Measurements from ENCODE around the gene NELL2.

Gene NELL2

GRCh38 chr12:44588651-44589050 is 287.5 kb downstream of the NELL2 start:
- DNase-seq: no peak

GRCh38 chr12:44584625-44585024 is 291.5 kb downstream of the NELL2 start:
- no peak for DNase-seq

GRCh38 chr12:44582521-44582920 is 293.6 kb downstream of the NELL2 start:
- DNase-seq: no peak

GRCh38 chr12:44581642-44582242 is 294.4 kb downstream of the NELL2 start:
- no peak for DNase-seq

GRCh38 chr12:44574586-44574985 is 301.5 kb downstream of the NELL2 start:
- DNase-seq: no peak

DNA sequence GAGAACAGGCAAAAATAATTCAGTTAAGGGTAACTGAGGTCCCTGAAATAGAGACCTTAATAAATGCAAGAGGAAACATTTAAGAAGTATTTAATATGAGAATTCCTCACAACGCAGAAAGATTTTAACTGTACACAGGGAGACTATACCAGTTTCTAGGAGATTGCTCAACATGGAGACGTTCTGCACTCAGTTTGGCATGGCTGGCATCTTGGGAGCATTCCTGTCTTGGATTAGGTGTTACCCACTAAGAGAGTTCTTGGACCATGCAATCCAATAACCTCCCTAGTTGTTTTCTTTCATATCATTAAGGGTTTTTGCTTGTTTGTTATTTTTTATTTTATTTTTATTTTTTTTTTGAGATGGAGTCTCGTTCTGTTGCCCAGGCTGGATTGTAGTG is 302.4 kb downstream of the NELL2 start:
- DNase-seq: no peak

GRCh38 chr12:44571006-44571550 is 305.0 kb downstream of the NELL2 start:
- DNase-seq: no peak

GRCh38 chr12:44570036-44570583 is 306.0 kb downstream of the NELL2 start:
- no peak for DNase-seq

GRCh38 chr12:44565163-44565562 is 311.0 kb downstream of the NELL2 start:
- no peak for DNase-seq

GRCh38 chr12:44563486-44563885 is 312.6 kb downstream of the NELL2 start:
- no peak for DNase-seq

DNA sequence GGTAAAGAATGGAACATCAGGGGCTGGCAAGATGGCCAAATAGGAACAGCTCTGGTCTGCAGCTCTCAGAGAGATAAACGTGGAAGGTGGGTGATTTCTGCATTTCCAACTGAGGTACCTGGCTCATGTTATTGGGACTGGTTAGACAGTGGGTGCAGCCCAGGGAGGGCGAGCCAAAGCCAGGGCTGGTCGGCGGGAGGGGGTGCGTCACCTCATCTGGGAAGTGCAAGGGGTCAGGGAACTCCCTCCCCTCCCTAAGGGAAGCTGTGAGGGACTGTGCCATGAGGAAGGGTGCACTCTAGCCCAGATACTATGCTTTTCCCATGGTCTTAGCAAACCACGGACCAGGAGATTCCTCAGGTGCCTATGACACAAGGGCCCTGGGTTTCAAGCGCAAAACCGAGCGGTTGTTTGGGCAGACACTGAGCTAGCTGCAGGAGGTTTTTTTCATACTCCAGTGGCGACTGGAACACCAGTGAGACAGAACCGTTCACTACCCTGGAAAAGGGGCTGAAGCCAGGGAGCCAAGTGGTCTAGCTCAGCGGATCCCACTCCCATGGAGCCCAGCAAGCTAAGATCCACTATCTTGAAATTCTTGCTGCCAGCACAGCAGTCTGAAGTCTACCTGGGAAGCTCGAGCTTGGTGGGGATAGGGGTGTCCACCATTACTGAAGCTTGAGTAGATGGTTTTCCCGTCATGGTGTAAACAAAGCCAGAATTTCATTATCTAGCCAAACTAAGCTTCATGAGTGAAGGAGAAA is 317.6 kb downstream of the NELL2 start:
- DNase-seq: no peak

- no peak for DNase-seq
These were observed 320.7 kb downstream of the NELL2 start for GRCh38 chr12:44555454-44555853.

DNA sequence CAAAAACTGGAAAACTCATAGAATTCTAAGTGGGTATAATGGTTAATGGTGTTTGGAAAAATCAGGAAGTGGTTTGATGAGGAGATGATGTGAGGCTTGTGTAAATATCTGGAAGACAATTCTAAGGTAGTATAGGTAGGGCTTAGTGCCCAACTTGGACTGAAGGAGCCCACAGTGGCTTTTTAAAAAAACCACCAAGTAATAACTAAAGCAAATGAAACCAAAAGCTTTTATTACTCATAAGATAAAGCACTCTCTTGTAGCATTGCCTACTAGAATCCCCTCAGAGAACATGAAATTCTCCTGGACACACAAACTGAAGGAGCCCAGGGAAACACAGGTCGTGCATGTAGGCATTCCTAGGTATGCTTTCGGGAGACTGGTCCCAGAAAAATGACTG is 324.5 kb downstream of the NELL2 start:
- DNase-seq: no peak

DNA sequence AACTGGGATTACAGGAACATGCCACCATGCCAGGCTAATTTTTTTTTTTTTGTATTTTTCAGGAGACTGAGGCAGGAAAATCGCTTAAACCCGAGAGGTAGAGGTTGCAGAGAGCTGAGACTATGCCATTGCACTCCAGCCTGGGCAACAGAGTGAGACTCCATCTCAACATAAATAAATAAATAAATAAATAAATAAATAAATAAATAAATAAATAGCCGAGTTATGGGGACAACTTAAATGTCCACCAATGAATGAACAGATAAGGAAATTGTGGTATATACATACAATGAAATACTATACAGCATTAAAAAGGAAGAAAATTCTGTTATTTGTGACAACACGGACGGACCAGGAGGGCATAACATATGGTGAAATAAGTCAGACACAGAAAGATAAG is 325.7 kb downstream of the NELL2 start:
- DNase-seq: no peak

DNA sequence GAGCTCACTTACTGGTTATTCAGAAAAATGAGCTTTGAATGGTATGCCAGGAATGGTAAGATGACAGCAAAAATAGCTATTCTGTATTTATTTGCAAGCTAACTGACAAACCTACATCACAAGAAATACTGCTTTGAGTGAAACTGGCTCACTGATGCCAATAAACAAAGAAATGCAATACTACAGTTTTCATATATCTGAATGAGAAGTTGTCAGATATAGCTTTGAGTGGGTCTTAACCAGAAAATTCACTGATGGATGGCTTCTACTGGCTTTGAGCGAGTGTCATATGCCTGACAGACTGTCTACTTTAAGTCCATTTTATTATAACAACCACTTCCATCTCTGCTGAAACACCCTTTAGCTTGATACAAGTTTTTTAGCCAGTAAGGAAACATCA is 330.1 kb downstream of the NELL2 start:
- DNase-seq: no peak

DNA sequence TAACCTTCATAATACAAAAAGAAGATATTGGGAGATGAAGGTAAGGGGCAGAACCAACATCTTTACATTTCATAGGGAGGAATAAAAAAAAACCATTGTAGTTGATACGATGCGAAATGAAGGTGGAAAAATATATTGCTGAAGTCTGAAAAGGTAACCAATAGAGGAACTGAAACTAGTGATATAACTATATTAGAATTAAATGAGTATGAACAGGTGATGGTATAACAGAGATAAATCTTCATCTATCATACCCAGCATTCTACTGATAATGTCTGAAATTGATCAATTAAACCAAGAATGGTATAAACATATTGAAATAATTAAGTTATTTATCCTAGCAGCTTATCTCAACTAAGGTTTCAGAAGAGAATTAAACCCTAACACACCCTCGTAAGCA is 332.1 kb downstream of the NELL2 start:
- DNase-seq: no peak

DNA sequence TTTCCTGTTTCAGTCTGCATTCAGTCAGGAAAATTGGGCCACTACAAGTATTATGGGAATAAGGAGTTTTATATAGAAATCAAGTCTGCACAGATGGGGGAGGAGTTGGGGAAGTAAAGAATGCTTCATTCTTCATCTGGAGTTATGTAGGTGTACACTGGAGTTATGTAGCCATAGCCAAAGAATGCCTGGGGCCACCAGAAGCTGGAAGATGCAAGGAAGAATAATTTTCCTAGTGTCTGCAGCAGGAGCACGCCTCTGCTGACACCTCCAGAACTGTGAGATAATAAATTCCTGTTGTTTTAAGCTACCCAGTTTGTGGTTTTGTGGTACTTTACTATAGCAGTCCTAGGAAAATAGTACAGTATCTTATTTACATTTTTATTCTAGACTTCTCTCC is 333.4 kb downstream of the NELL2 start:
- DNase-seq: no peak

DNA sequence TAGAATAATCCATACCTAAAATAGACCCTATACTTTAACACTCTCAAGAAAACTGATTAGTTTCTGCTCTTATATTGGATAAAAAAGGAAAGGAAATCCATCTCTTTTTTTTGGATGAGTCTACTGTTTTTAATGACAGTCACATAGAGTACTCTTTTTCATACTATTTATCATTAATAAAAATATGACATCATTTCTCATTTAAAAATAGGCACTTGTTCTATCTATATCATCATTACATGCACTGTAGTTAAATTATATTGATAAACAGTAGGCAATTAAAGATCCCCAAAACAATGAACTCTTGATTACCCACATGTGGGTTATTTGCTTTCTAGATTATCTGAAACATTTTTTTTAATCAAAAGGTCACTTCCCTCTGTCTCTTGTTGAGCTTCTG is 338.8 kb downstream of the NELL2 start:
- no peak for DNase-seq

GRCh38 chr12:44532940-44533339 is 343.2 kb downstream of the NELL2 start:
- DNase-seq: no peak

DNA sequence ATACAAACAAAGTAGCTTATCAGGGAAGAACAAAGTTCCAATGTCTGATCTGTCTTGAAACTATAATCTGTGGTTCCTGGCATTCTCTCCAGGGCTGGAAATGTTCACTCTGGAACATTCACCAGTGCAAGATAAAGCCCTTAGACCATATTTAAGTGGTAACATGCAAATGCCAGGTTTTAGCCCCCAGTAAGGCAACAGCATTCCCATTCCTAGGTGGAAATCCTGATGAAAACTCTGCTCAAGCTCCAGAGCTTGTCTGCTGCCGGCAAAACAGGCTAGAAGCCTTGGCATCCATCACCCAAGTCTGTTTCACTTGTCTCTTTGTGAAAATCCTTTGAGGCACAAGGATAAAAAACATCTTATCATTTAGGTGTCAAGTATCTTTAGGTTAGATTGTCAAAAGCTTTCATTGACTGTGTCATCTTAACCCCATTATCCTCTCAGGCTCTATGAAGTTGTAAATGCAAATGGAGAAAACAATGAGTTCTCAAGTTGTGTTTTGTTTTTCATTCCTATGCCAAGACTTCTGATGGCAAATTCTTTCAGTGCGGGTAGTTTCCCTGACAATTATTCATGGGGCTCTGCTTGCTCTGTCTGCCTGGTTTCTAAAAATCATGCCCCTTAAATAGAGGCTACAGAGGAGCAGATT is 344.7 kb downstream of the NELL2 start:
- DNase-seq: no peak

GRCh38 chr12:44526655-44527182 is 349.4 kb downstream of the NELL2 start:
- no peak for DNase-seq

DNA sequence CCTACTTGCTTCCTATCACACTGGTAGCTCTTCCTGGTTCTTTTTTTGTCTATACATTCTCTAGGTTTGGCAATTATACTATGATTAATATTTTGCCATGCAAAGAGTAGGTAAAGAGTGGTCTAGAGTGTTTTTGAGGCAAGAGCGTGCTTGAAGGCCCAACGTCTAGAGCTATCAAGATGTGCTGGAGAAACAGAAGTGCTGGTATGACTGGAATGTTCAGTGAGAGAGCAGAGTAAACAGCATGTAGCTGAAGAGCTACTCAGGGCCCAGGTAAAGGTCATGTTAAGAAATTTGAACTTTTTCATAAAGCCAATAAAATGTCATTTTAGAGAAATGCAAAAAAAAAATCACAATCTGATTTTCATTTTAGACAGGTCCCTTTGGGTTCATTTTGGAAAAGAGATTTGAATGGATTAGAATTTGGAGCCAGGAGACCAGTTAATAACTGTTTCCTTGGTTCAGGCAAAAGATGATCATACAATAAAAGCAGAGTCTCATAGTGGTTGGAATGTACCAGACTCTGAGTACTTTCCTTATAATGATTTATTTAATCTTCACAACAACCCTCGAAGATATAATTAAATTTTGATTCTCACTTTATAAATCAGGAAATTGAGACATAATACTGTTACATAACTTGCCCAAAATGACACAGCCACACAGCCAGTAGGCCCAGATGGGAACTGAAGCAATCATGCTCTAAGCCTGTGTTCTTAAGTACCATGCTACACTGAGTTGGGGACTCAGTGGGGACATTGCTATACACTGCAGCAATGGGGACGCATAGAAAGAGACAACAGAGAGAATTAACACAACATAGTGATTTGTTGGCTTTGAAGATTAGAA is 350.1 kb downstream of the NELL2 start:
- no peak for DNase-seq

GRCh38 chr12:44523828-44524227 is 352.3 kb downstream of the NELL2 start:
- no peak for DNase-seq

All from 8988T (cell line).